Measurements from ENCODE around the gene FAM187B. TPM values are rescaled to one million over a fixed set of nuclear protein-coding genes. Genes with fewer than 3 reads are reported as not detected.

FAM187B gene
- total RNA-seq, 1 experiment from 2014 or later, result not detected

DNA sequence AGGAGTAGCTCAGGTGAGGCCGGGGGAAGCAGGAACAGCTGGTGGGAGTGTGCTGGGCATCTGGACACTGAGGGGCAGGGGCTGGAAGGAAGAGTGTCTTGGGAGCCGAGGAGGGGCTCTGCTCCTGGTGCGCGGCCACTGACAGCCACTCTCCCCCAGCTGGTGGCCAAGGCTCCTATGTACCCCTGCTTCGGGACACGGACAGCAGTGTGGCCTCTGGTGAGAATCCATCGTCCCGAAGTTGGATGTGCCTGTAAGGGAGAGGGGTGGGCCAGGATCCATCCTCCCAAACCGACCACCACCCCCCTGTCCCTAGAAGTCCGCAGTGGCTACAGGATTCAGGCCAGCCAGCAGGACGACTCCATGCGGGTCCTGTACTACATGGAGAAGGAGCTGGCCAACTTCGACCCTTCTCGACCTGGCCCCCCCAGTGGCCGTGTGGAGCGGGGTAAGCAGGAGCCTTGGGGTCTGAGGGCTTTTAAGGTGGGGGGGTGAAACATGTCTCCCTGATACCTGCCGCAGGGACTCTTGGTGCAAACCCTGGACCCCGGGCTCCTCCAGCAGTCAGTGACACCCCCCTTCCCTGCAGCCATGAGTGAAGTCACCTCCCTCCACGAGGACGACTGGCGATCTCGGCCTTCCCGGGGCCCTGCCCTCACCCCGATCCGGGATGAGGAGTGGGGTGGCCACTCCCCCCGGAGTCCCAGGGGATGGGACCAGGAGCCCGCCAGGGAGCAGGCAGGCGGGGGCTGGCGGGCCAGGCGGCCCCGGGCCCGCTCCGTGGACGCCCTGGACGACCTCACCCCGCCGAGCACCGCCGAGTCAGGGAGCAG is 38.2 kb upstream of the FAM187B start:
- CTCF ChIA-PET, result no interaction called here
- peak in 1 of 2 experiments; percentile 35 for DNase-seq

DNA sequence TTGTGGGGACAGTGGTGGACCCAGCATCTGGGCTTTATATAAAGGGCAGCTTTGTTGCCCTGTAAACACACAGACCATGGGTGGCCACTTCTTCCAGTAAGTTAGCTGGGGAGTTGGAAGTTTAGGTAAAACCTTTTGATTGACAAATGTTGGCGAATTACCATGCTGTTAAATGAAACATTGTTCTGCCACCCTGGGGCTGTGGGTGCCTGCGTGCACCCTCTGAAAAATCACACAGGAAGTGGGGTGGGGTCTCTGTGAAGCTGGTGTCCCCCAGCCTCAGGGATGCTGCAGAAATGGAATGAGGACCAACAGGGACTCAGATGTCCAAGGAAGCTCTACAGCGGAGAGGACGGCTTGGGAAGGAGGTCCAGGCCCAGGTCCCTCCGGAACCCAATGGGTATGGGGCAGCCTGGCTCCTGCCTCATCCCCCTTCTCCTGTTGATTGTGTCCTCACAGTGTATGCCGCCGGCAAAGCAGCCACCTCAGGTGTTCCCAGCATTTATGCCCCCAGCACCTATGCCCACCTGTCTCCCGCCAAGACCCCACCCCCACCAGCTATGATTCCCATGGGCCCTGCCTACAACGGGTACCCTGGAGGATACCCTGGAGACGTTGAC is 37.5 kb upstream of the FAM187B start:
- CTCF ChIA-PET, result no interaction called here
- H3K4me2 ChIP-seq, result peak overlapping the region; percentile 91; the same call in 1 of the 2 replicates

More for the DNA sequence above, 38.2 kb upstream of the FAM187B start:
- Histone ChIP-seq H3K27me3 (ENCODE audit: insufficient read depth, low read depth) (no peaks in the 10 kb centered on the region), H2AFZ (no peak overlapping the region; the same call in 1 of the 2 replicates), H3K4me1 (replicated peaks; ENCODE audit: insufficient read depth) (peaks cover 14% of the 10 kb centered on the region; the same call in 1 of the 2 replicates), H3K4me2 (peak overlapping the region; percentile 91), H3K79me2 (ENCODE audit: low read depth) (peaks cover 21% of the 10 kb centered on the region), H3K9me3 (ENCODE audit: insufficient read depth, low read depth) (no peaks in the 10 kb centered on the region), H3K27ac (peak overlapping the region; percentile 73), H3F3A (ENCODE audit: insufficient read depth, low read depth) (peaks cover 44% of the 10 kb centered on the region), H3K36me3 (ENCODE audit: low read depth) (peaks cover 16% of the 10 kb centered on the region), H4K20me1 (ENCODE audit: insufficient read depth) (peaks cover 9% of the 10 kb centered on the region), H3K9me2 (ENCODE audit: insufficient read depth) (no peaks in the 10 kb centered on the region), H3K4me3 (peak overlapping the region; percentile 100)
- POLR2A ChIA-PET (ENCODE audit: unreplicated experiment), result interaction anchor here (0.6 kb wide), 1 partner anchor 11 kb away, joined by 4 read pairs; no protein-coding TSS in a partner anchor
- TF ChIP-seq, protein P1, sequence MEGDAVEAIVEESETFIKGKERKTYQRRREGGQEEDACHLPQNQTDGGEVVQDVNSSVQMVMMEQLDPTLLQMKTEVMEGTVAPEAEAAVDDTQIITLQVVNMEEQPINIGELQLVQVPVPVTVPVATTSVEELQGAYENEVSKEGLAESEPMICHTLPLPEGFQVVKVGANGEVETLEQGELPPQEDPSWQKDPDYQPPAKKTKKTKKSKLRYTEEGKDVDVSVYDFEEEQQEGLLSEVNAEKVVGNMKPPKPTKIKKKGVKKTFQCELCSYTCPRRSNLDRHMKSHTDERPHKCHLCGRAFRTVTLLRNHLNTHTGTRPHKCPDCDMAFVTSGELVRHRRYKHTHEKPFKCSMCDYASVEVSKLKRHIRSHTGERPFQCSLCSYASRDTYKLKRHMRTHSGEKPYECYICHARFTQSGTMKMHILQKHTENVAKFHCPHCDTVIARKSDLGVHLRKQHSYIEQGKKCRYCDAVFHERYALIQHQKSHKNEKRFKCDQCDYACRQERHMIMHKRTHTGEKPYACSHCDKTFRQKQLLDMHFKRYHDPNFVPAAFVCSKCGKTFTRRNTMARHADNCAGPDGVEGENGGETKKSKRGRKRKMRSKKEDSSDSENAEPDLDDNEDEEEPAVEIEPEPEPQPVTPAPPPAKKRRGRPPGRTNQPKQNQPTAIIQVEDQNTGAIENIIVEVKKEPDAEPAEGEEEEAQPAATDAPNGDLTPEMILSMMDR (conservative IDR thresholded peaks at IDR 0.05), result no peak
- TF ChIP-seq EZH2 (IDR thresholded peaks at IDR 0.05; ENCODE audit: low read depth), result no peak
- no TSS peak for BruUV-seq (replicated peaks)
- intact Hi-C loops (cut with micrococcal nuclease; ENCODE audit: unreplicated experiment), result loop anchor here (5.0 kb wide), 2 partner anchors 124 to 199 kb away; partner anchors contain the start of gene FXYD7

More for the DNA sequence above, 37.5 kb upstream of the FAM187B start:
- POLR2A ChIA-PET (ENCODE audit: unreplicated experiment), result interaction anchor here (0.6 kb wide), 1 partner anchor 260 kb away, joined by 5 read pairs; no protein-coding TSS in a partner anchor
- TF ChIP-seq, protein P1 (conservative IDR thresholded peaks at IDR 0.05), result no peak
- TF ChIP-seq EZH2 (IDR thresholded peaks at IDR 0.05; ENCODE audit: low read depth), result no peak
- Histone ChIP-seq H3K9me3 (ENCODE audit: insufficient read depth, low read depth) (no peaks in the 10 kb centered on the region), H3K27me3 (ENCODE audit: insufficient read depth, low read depth) (no peaks in the 10 kb centered on the region), H3K79me2 (ENCODE audit: low read depth) (peaks cover 18% of the 10 kb centered on the region), H4K20me1 (ENCODE audit: insufficient read depth) (peaks cover 16% of the 10 kb centered on the region), H3K4me3 (no peak overlapping the region), H3K36me3 (ENCODE audit: low read depth) (peaks cover 9% of the 10 kb centered on the region; the same call in 1 of the 2 replicates), H3K9me2 (ENCODE audit: insufficient read depth) (no peaks in the 10 kb centered on the region), H3K4me1 (replicated peaks; ENCODE audit: insufficient read depth) (peaks cover 14% of the 10 kb centered on the region; the same call in 1 of the 2 replicates), H2AFZ (no peak overlapping the region), H3K27ac (no peak overlapping the region), H3F3A (ENCODE audit: insufficient read depth, low read depth) (peaks cover 51% of the 10 kb centered on the region)
- BruUV-seq (replicated peaks), result no TSS peak
- intact Hi-C loops (cut with micrococcal nuclease; ENCODE audit: unreplicated experiment), result loop anchor here (5.0 kb wide), 2 partner anchors 124 to 199 kb away; partner anchors contain the start of gene FXYD7
- no peak for DNase-seq

Data from PC-9 (cell line).